HL-60 (cell line): ENCODE data around the gene PAGE4.

Experiments
- CTCF ChIP-seq: IDR thresholded peaks from one replicate; pipeline ENCODE4 v1.5.1; 2011; ENCODE audit warnings: low read length, control low read depth, inconsistent platforms; ENCODE audit not compliant: insufficient read depth
- GABPA ChIP-seq: IDR thresholded peaks from 2 replicates; pipeline ENCODE4 v1.6.1; 2012; ENCODE audit warnings: low read depth
- REST ChIP-seq: IDR thresholded peaks from 2 replicates; pipeline ENCODE4 v1.6.1; 2012; ENCODE audit warnings: low read depth; ENCODE audit not compliant: insufficient replicate concordance

- TF ChIP-seq CTCF = no peak
- no peak for TF ChIP-seq REST
- TF ChIP-seq GABPA = no peak
Measured at GRCh38 chrX:49844611-49845010, 15.5 kb downstream of the PAGE4 start.
